ENCODE data around the gene KLK8.

KLK8 gene

DNA sequence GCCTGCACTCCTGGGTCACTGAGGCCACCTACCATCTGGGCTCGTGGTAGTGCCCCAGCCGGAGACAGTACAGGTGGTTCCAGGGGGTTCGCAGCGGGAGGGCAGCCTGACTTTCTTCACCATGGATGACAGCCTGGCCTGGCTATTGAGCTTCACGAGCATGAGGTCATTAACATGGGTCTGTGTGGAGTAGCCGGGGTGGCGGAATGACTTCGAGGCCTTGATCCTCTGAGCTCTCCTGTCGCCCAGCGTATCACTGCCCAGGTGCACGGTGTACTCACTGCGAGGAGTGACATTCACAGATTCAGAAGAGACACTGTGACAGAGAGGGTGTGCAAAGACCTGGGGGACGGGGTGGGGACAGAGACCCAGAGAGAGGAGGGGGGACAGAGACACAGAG is 21.2 kb downstream of the KLK8 start:
- Histone ChIP-seq H2BK120ac (ENCODE audit: insufficient read depth, low read length, poor library complexity) (no peak overlapping the region), H3K79me1 (ENCODE audit: low read length) (peaks cover 7% of the 10 kb centered on the region), H3K27ac (ENCODE audit: low read depth, low read length) (no peak overlapping the region), H4K12ac (ENCODE audit: low read depth, low read length) (no peak overlapping the region), H3K4me3 (ENCODE audit: low read depth, low read length) (no peak overlapping the region), H2BK5ac (ENCODE audit: low read depth, low read length, poor library complexity) (no peak overlapping the region), H3K79me2 (ENCODE audit: control insufficient read depth, insufficient read depth, low read length, poor library complexity) (no peaks in the 10 kb centered on the region), H3K4me2 (ENCODE audit: low read length) (no peak overlapping the region), H3K23ac (ENCODE audit: low read length) (no peak overlapping the region), H3K14ac (ENCODE audit: low read length) (peak overlapping the region; percentile 9), H3K36me3 (ENCODE audit: control insufficient read depth in 1 of 2, insufficient read depth in 2 of 2, low read length in 2 of 2) (no peaks in the 10 kb centered on the region), H4K8ac (ENCODE audit: low read depth, low read length) (no peak overlapping the region), H3K4me1 (ENCODE audit: control insufficient read depth in 1 of 2, insufficient read depth in 2 of 2, low read length in 2 of 2) (peaks cover 9 to 17% of the 10 kb centered on the region in 2 experiments), H3K18ac (ENCODE audit: low read length) (no peak overlapping the region), H2AFZ (ENCODE audit: insufficient read depth, low read length, poor library complexity) (no peak overlapping the region), H3K4ac (ENCODE audit: low read depth, low read length) (no peak overlapping the region), H2BK12ac (ENCODE audit: low read length) (no peak overlapping the region), H2AK5ac (ENCODE audit: low read length) (peak overlapping the region; percentile 28), H3K9ac (ENCODE audit: low read length) (no peak overlapping the region), H4K91ac (ENCODE audit: low read depth, low read length) (peak overlapping the region; percentile 16), H3K27me3 (ENCODE audit: insufficient read depth, low read length) (no peaks in the 10 kb centered on the region), H3K9me3 (ENCODE audit: insufficient read depth, low read depth, low read length) (no peaks in the 10 kb centered on the region)
- no CpG with 5 or more reads among the region's 13 CpGs for WGBS (ENCODE audit: extremely low coverage, insufficient coverage, insufficient read length)
- no peak for DNase-seq

DNA sequence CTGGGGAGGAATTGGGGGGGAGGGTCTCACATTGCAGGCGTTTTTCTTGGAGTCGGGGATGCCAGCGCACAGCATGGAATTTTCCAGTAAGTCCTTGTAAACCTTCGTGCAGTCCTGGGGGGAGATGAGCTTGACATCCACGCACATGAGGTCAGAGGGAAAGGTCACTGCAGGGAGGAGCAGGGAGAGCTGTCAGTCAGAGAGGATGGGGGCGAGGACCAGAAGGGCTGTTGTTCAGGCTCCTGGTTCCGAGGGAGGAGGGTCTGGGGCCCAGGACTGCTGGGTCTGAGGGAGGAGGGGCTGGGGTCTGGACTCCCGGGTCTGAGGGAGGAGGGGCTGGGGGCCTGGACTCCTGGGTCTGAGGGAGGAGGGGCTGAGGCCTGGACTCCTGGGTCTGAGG is 21.6 kb downstream of the KLK8 start:
- H3K9ac ChIP-seq (ENCODE audit: low read length), result no peak overlapping the region
- peak overlapping the region; percentile 25 for H2BK12ac ChIP-seq (ENCODE audit: low read length)
- no peak overlapping the region for H2AK5ac ChIP-seq (ENCODE audit: low read length)
- WGBS (ENCODE audit: extremely low coverage, insufficient coverage, insufficient read length), result no CpG with 5 or more reads among the region's 8 CpGs
- H3K4me3 ChIP-seq (ENCODE audit: low read depth, low read length), result no peak overlapping the region
- H2BK5ac ChIP-seq (ENCODE audit: low read depth, low read length, poor library complexity), result no peak overlapping the region
- H4K91ac ChIP-seq (ENCODE audit: low read depth, low read length), result peak overlapping the region; percentile 52
- no peaks in the 10 kb centered on the region for H3K79me2 ChIP-seq (ENCODE audit: control insufficient read depth, insufficient read depth, low read length, poor library complexity)
- H3K14ac ChIP-seq (ENCODE audit: low read length), result no peak overlapping the region
- H4K12ac ChIP-seq (ENCODE audit: low read depth, low read length), result no peak overlapping the region
- H2BK120ac ChIP-seq (ENCODE audit: insufficient read depth, low read length, poor library complexity), result no peak overlapping the region
- peaks cover 9 to 17% of the 10 kb centered on the region in 2 experiments for H3K4me1 ChIP-seq (ENCODE audit: control insufficient read depth in 1 of 2, insufficient read depth in 2 of 2, low read length in 2 of 2)
- H3K4ac ChIP-seq (ENCODE audit: low read depth, low read length), result no peak overlapping the region
- no peak overlapping the region for H3K18ac ChIP-seq (ENCODE audit: low read length)
- H3K27ac ChIP-seq (ENCODE audit: low read depth, low read length), result no peak overlapping the region
- no peaks in the 10 kb centered on the region for H3K27me3 ChIP-seq (ENCODE audit: insufficient read depth, low read length)
- DNase-seq, result no peak
- peaks cover 7% of the 10 kb centered on the region for H3K79me1 ChIP-seq (ENCODE audit: low read length)
- no peak overlapping the region for H3K4me2 ChIP-seq (ENCODE audit: low read length)
- no peak overlapping the region for H3K23ac ChIP-seq (ENCODE audit: low read length)
- no peaks in the 10 kb centered on the region for H3K36me3 ChIP-seq (ENCODE audit: control insufficient read depth in 1 of 2, insufficient read depth in 2 of 2, low read length in 2 of 2)
- H2AFZ ChIP-seq (ENCODE audit: insufficient read depth, low read length, poor library complexity), result no peak overlapping the region
- no peak overlapping the region for H4K8ac ChIP-seq (ENCODE audit: low read depth, low read length)
- H3K9me3 ChIP-seq (ENCODE audit: insufficient read depth, low read depth, low read length), result no peaks in the 10 kb centered on the region

DNA sequence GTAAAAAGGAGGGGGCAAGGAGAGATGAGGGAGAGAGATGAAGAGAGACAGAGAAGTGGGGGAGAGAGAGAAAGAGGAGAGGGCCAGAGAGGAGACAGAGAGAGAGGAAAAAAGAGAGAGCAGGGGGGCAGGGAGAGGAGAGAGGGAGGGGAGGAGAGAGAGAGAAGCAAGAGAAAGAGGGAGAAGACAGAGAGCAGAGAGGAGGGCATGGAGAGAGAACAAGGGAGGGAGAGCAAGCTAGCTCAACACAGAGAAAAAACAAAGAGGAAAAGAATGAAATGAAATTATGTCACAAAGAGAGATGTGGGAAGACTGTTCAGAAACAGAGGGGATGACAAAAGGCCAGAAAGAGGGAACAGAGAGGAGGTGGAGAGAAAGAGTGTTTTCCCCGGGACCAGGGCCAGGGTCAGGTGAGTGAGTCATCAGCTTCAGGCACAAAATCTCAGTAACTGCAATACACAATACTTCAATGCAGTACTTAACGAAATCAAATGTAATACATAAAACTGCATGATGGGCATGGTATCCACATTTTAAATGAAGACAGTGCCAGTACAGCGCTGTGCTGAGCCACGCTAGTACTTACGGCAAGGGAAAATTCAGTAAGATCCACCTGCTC is 22.5 kb downstream of the KLK8 start:
- Histone ChIP-seq H2AK5ac (ENCODE audit: low read length) (no peak overlapping the region), H2BK120ac (ENCODE audit: insufficient read depth, low read length, poor library complexity) (no peak overlapping the region), H3K23ac (ENCODE audit: low read length) (no peak overlapping the region), H3K4ac (ENCODE audit: low read depth, low read length) (no peak overlapping the region), H3K4me3 (ENCODE audit: low read depth, low read length) (no peak overlapping the region), H3K9me3 (ENCODE audit: insufficient read depth, low read depth, low read length) (no peaks in the 10 kb centered on the region), H4K8ac (ENCODE audit: low read depth, low read length) (no peak overlapping the region), H3K27ac (ENCODE audit: low read depth, low read length) (peak overlapping the region; percentile 29), H4K12ac (ENCODE audit: low read depth, low read length) (no peak overlapping the region), H3K9ac (ENCODE audit: low read length) (no peak overlapping the region), H3K18ac (ENCODE audit: low read length) (no peak overlapping the region), H2BK12ac (ENCODE audit: low read length) (no peak overlapping the region), H3K27me3 (ENCODE audit: insufficient read depth, low read length) (no peaks in the 10 kb centered on the region), H4K91ac (ENCODE audit: low read depth, low read length) (no peak overlapping the region), H2AFZ (ENCODE audit: insufficient read depth, low read length, poor library complexity) (no peak overlapping the region), H3K79me1 (ENCODE audit: low read length) (peaks cover 7% of the 10 kb centered on the region), H3K14ac (ENCODE audit: low read length) (no peak overlapping the region), H3K36me3 (ENCODE audit: control insufficient read depth in 1 of 2, insufficient read depth in 2 of 2, low read length in 2 of 2) (no peaks in the 10 kb centered on the region), H2BK5ac (ENCODE audit: low read depth, low read length, poor library complexity) (no peak overlapping the region), H3K4me2 (ENCODE audit: low read length) (no peak overlapping the region), H3K4me1 (ENCODE audit: control insufficient read depth in 1 of 2, insufficient read depth in 2 of 2, low read length in 2 of 2) (peaks cover 9 to 17% of the 10 kb centered on the region in 2 experiments), H3K79me2 (ENCODE audit: control insufficient read depth, insufficient read depth, low read length, poor library complexity) (no peaks in the 10 kb centered on the region)
- DNase-seq, result no peak
- WGBS (ENCODE audit: extremely low coverage, insufficient coverage, insufficient read length), result no CpG with 5 or more reads among the region's 5 CpGs

DNA sequence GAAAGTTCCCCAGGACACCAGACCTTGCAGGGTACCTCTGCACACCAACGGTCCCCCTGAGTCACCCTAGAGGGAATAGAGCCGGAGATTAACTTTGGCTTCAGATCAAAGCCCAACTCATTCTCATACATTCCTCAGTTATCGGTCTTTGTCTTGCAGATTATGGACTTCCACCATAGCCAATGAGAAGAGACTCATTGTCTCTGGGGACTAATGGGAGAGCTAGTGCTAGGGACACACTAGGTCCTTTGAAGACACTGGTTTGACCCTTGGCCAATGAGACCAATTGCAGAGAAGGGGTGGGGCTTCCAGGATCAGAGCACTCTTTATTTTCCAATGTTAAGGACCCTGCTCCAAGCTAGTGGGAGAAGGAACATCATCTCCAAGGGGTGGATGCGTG is 23.8 kb downstream of the KLK8 start:
- Histone ChIP-seq H4K91ac (ENCODE audit: low read depth, low read length) (no peak overlapping the region), H3K4me2 (ENCODE audit: low read length) (no peak overlapping the region), H4K8ac (ENCODE audit: low read depth, low read length) (no peak overlapping the region), H3K27ac (ENCODE audit: low read depth, low read length) (no peak overlapping the region), H3K23ac (ENCODE audit: low read length) (no peak overlapping the region), H3K4me3 (ENCODE audit: low read depth, low read length) (no peak overlapping the region), H3K4me1 (ENCODE audit: control insufficient read depth in 1 of 2, insufficient read depth in 2 of 2, low read length in 2 of 2) (peaks cover 14 to 21% of the 10 kb centered on the region in 2 experiments), H4K12ac (ENCODE audit: low read depth, low read length) (no peak overlapping the region), H3K36me3 (ENCODE audit: control insufficient read depth in 1 of 2, insufficient read depth in 2 of 2, low read length in 2 of 2) (no peaks in the 10 kb centered on the region), H3K79me1 (ENCODE audit: low read length) (peaks cover 8% of the 10 kb centered on the region), H3K18ac (ENCODE audit: low read length) (no peak overlapping the region), H2AFZ (ENCODE audit: insufficient read depth, low read length, poor library complexity) (no peak overlapping the region), H3K4ac (ENCODE audit: low read depth, low read length) (no peak overlapping the region), H3K79me2 (ENCODE audit: control insufficient read depth, insufficient read depth, low read length, poor library complexity) (no peaks in the 10 kb centered on the region), H2AK5ac (ENCODE audit: low read length) (no peak overlapping the region), H2BK120ac (ENCODE audit: insufficient read depth, low read length, poor library complexity) (no peak overlapping the region), H2BK12ac (ENCODE audit: low read length) (peak overlapping the region; percentile 59), H3K9me3 (ENCODE audit: insufficient read depth, low read depth, low read length) (peaks cover 2% of the 10 kb centered on the region), H3K27me3 (ENCODE audit: insufficient read depth, low read length) (no peaks in the 10 kb centered on the region), H2BK5ac (ENCODE audit: low read depth, low read length, poor library complexity) (no peak overlapping the region), H3K14ac (ENCODE audit: low read length) (no peak overlapping the region), H3K9ac (ENCODE audit: low read length) (no peak overlapping the region)
- no peak for DNase-seq
- WGBS (ENCODE audit: extremely low coverage, insufficient coverage, insufficient read length), result no CpG with 5 or more reads among the region's 4 CpGs
